ENCODE measurements around the gene DIPK1A. TPM values are rescaled to one million over a fixed set of nuclear protein-coding genes. Genes with fewer than 3 reads are reported as not detected.

Gene DIPK1A
- total RNA-seq, 1 donor from 2014 or later = 2.8 TPM

GRCh38 chr1:92952714-92953113 is 8.5 kb downstream of the DIPK1A start:
- ATAC-seq = no peak

GRCh38 chr1:92951141-92951582 is 10.1 kb downstream of the DIPK1A start:
- ATAC-seq = peak; percentile 57

DNA sequence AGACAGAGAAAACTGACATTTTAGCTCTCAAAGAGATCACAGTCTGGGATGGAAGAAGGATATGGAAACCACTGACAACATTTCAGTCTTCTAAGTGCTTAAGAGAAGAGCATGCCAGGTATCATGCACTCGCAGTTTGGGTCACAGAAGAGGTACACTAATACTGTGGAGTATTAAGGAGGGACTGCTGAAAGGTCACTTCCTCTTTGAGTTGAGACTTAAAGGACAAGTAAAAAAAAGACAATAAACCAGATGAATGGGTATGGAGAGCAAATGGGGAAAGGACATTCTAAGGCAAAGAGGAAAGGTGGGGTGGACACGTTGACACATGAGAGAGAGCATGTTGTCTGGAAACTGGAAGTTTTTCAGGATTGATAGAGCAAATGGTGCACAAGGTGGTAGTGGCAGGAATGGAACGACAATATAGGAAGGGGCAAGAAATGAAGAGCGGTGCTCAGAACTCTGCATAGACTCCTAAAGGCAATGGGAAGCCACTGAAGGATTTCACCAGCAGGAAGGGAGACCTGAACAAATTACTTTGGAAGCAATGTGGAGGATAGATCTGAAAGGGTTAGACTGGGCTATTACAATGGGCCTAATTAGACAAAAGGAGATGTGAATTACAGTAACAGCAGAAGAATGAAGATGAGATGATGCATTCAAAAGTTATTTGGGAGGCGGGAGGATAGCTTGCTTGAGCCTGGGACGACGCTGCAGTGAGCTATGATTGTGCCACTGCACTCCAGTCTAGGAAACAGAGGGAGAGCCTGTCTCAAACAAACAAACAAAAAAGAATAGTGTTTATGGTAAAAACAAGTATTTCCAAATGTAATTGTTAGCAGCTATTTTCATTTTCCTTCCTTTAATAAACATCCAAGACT is 11.1 kb downstream of the DIPK1A start:
- peak; percentile 60 for ATAC-seq

DNA sequence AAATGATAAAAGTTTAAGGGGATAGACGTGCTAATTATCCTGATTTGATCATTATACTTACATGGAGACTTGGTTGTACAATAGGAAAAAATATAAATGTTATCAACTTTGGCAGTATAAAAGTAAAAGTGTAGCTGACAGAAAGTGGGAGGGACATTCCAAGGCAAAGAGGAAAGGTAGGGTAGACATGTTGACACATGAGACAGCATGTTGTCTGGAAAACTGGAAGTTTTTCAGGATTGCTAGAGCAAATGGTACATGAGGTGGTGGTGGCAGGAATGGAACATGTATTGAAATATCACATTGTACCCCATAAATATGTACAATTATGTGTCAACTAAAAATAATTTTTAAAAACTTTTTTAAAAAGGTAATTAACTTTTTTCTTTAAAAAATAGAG is 13.2 kb downstream of the DIPK1A start:
- no peak for ATAC-seq

DNA sequence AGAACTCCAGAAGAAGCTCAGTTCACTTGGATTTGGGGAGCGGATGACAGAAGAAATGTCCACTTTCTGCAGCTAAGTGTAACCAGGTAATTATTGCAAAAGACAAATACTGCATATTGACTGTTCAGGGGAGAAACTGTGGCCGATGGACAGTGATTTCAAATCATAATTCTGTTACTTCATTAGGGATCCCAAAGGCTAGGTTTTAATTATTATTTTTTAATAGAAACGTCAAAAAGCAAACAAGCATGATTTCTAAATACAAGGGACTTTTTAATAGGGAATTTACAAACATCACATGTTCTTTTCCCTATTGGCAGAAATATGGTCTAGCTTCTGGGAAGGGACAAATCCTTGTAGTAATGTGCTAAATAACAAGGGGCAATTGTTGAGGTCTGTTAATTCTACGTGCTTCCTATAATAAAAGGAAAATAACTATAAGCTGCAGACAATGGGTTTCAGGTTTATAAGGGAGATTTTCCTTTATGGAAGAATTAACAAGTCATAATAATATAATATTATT is 15.5 kb downstream of the DIPK1A start:
- no peak for ATAC-seq

DNA sequence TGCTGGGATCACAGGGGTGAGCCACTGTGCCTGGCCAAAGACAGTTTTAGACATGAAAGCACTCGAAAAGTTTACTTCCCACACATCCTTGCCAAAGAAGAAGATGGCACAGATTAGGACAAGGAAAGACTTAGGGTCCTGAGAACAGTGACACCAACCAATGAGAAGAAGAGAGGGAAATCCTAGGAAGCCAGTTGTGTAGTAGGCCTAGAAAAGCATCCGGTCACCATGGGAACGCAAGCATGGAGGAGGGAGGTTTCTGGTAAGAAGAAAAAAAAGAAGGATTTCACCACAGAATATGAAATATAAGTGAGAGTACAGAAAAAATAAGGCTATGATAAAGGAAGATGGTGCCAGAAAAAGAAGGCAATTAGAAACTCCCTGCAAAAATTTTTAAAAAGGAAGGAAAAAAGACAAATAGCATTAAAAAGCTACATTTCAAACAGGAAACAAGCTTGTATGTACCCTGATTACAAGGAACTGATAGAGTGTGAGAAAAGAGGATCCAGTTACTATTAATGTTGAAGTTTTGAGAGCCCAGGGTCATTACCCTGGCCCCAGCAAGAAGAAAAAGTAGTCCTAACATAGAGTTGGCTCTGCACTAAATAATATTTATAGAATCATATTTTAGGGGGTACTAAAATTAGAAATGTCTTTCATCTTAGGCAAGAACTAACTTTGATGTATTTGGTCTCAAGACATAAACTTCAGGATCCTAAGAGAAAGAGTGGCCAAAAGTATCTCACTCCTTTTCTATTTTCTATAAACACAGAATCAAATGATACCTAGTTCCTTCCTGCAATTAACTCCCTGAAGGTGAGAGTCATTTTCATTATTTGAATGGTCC is 16.1 kb downstream of the DIPK1A start:
- no peak for ATAC-seq

DNA sequence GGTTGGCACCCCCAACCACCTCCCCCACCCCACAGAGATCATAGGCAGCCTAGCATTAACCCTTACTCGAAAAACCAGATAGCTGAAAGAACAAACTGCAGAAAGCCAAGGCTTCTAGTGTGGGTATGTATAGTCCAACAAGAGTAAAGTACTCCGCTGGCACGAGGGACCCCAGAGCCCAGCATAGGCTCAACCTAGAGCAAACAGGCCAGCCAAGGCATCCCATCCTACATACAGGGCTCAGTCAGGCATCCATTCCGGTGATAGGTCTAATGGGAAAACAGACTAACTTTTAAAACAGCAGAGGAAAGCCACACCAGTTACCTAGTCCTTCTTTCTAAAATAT is 17.8 kb downstream of the DIPK1A start:
- no peak for ATAC-seq

DNA sequence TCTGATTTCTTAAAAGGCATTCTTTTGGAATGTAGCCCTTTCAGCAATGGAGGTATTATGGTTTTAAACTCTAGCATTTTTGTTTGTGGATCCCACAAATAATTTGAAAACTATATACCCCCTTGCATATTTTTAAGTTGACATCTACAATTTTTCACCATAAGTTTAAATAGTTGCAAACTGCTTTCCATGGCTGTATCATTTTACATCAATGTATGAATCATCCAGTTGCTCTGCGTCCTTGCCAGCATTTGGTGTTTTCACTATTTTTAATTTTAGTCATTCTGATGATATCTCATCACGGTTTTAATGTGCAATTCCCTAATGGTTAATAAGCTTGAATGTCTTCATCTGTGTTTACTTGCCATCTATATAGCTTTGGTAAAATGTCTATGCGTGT is 20.7 kb downstream of the DIPK1A start:
- ATAC-seq = no peak

- no peak for ATAC-seq
These were observed 23.5 kb downstream of the DIPK1A start for GRCh38 chr1:92937731-92938130.

- no peak for ATAC-seq
These were observed 24.4 kb downstream of the DIPK1A start for GRCh38 chr1:92936865-92937264.

DNA sequence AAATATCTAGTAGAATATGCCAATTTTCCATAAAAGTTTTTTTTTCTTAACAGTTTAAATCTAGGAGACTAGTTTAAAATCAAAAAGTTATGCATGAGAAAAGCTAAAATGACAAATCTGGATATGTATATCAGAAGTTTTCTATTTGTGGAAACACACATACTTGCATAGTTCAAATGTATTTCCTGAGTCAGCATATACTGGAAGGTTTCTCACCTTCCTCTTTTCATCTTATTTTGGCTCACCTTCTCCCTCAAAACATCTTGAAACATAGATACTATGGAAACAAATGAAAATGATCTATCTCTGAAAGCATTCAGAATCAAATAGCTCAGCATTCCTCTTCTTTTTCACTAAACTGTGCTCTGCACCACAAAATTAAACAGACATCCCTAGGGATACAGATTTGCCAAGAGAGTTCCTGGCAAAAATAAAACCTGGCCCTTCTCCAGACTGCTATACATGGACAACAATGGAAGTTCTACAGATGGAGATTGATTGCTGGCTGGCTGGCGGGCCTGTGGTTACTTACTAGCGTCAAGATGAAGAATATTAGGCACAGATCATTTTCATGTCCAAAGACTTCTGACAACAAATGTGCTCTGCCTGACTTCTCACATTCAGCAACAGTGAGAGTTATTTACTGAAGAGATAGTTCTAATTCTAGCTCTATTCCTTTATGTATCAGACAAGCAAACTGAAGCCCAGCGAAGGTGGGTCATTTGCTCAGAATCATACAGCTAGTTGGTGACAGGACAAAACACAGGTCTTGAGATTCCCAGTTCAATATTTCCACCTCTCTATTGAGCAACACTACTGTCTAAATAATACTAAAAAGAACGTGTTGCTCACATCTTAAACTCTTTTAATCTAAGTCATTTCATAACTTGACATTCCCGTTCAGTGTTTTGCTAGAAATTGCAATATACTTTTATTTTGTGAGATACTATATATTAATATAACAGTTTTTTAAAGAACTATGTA is 26.6 kb downstream of the DIPK1A start:
- no peak for ATAC-seq

DNA sequence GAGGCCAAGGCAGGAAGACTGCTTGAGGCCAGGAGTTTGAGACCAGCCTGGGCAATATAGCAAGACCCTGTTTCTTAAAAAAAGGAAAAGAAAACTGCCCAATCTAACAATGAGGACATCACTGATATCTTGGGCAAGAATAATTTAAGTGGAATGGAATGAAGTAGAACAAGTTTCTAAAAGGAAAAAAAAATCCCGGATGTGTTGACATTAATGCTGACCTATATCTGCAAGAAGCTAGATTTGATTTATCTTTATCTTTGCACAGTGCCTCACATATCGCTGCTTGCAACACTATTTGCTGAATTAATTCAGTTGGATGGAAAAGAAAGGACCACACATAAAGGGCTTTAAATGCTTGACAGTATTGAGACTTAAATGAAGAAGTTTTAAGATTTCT is 27.8 kb downstream of the DIPK1A start:
- peak; percentile 56 for ATAC-seq

GRCh38 chr1:92931691-92932090 is 29.6 kb downstream of the DIPK1A start:
- ATAC-seq = no peak

DNA sequence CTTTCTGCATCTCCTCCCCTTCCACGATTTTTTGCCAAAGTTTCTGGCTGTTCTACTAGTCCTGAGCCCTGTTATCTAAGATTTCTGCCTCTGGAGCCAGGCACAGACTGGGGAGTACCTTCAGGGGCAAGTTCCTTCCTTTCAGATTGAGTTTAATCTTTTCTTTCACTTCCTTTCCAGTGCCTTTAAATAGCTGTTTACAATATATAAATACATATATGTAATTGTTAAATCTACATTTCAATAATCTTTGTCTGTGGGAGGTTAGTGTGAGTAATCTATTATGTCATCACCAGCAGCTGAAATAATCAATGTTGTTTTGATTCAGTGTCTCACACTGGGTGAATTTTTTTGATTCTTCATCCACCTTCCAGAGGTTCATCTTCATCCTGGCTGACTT is 31.8 kb downstream of the DIPK1A start:
- no peak for ATAC-seq

GRCh38 chr1:92927870-92928269 is 33.4 kb downstream of the DIPK1A start:
- ATAC-seq = no peak

GRCh38 chr1:92926873-92927272 is 34.4 kb downstream of the DIPK1A start:
- no peak for ATAC-seq

GRCh38 chr1:92924501-92924900 is 36.8 kb downstream of the DIPK1A start:
- ATAC-seq = no peak

- ATAC-seq = no peak
These were observed 37.6 kb downstream of the DIPK1A start for GRCh38 chr1:92923664-92924063.

DNA sequence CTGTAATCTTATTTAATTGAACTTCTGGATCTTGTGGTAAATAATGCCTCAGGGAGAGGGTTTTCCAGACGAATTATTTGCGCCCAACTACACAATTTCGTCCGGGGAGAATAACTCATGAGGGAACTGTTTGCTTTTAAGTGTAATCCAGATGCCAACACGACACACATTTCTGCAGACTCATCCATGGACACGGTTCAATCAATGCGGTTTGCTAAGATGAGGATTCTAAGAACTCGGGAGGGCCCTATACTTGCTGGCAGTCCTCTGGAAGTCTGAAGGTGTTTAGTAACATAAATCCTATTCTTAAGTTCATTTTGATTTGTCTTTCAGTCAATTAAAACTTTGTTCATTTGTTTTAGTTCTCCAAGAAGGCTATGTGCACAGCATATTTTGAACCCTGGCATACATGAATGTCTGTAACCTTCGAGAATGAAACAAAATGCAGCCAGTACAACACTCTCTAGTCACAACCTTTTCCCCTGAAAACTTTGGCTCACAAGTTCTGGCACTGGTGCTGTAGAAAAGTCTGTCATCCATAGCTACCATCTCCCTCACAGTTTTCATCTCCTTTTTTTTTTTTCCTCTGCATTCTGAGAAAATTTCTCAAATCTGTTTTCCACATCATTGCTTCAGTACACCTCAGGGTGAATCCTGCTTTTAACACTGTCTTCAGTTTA is 38.8 kb downstream of the DIPK1A start:
- ATAC-seq = no peak

DNA sequence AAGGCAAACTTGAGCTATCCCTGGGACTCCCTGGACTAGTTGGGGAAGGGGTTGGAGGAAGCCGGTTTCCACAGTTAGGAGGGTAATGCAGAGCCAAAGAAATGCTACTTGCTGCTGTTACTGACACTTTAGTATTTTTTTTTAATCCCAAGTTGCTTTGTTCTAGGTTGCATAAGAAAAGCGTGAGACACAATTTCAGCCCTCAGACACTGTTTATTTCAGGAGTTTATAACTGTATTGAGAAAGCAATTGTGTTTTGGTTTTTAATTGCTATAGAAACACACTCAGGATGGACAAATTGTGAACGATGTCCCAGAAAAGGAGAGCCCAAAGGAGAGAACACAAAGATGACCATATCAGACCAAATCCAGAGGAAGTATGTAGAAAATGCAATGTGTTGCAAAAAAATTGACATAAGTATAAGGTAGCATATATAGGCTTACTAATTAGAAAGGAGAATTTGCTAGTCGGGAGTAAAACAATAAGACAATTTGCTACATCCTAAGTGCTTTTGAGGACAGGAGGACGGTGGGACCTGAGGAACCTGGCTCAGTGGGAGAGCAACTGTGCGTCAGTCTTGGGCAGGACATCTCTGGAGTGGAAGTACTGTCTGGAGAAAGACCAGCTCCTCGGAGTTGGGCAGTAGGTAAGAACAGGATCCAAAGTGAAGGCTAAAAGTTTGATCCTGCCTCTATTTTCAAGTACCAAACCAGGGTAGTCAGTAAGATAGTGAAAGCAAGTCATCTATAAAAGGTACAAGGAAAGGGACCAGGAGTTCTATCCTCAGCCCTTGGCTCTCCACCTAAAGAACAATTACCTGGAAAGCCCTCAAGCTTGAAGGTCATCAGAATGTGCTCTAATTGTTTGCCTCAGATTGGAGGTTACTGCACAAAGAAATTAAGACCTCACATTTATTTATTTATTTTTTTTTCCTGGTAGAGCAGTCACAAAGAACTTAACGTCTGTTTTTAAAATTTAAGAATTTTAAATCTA is 39.9 kb downstream of the DIPK1A start:
- ATAC-seq = no peak
